ENCODE measurements around the gene CBFB. TPM values are rescaled to one million over a fixed set of nuclear protein-coding genes. Genes with fewer than 3 reads are reported as not detected.

Gene CBFB
- total and polyA plus RNA-seq, 9 of the 15 experiments (the other 6 are each of a cell fraction or from before 2014, with no cell fraction given): 22.0 to 112 (median 66.5) TPM

- BruUV-seq (replicated peaks): no TSS peak
- Histone ChIP-seq H3K4me3 (no peak overlapping the region), H3K27ac (ENCODE audit: extremely low read depth, low read depth, low read length) (no peak overlapping the region), H3K27me3 (ENCODE audit: control insufficient read depth in 2 of 2, insufficient read depth in 2 of 2, low read length in 2 of 2) (no peaks in the 10 kb centered on the region), H3K9me3 (replicated peaks; ENCODE audit: control insufficient read depth, insufficient read depth, low read depth, low read length) (no peaks in the 10 kb centered on the region), H3K9ac (ENCODE audit: insufficient read depth in 1 of 2, low read depth in 2 of 2, low read length in 2 of 2) (no peak overlapping the region), H3K9me1 (ENCODE audit: control insufficient read depth, insufficient read depth, low read length) (no peaks in the 10 kb centered on the region), H3K4me1 (replicated peaks in 1 of 2; ENCODE audit: control insufficient read depth in 2 of 2, insufficient read depth in 2 of 2, low read length in 2 of 2) (peaks cover 0 to 3% of the 10 kb centered on the region in 2 experiments; a peak in 1 of 5 replicates), H3K36me3 (ENCODE audit: control insufficient read depth, insufficient read depth, low read length) (peaks cover 19% of the 10 kb centered on the region; the same call in 2 of the 3 replicates), H4K20me1 (replicated peaks; ENCODE audit: control insufficient read depth, insufficient read depth, low read length) (no peaks in the 10 kb centered on the region), H3K4me2 (ENCODE audit: insufficient read depth, low read length) (no peak overlapping the region), H3K79me2 (ENCODE audit: control insufficient read depth, insufficient read depth, low read length) (no peaks in the 10 kb centered on the region), H2AFZ (ENCODE audit: low read depth, low read length) (no peak overlapping the region)
- intact Hi-C loops (cut with micrococcal nuclease) (no loop called here), in situ Hi-C loops (cut with MboI) (loop anchor here (5.0 kb wide), 1 partner anchor 75 kb away; no protein-coding TSS in a partner anchor)
- WGBS (ENCODE audit: insufficient coverage, low coverage, missing lambda C conversion rate): 97% methylated on average over 4 of the region's 4 CpGs
- ATAC-seq (no peak), FAIRE-seq (no peak), DNase-seq (ENCODE audit: extremely low read depth in 1 of 4, low spot score in 3 of 4) (no peak)
- ChIA-PET CTCF (ENCODE audit: low intra/inter-chr PET ratio) (no interaction called here), POLR2A (no interaction called here)
- TF ChIP-seq, protein P1, sequence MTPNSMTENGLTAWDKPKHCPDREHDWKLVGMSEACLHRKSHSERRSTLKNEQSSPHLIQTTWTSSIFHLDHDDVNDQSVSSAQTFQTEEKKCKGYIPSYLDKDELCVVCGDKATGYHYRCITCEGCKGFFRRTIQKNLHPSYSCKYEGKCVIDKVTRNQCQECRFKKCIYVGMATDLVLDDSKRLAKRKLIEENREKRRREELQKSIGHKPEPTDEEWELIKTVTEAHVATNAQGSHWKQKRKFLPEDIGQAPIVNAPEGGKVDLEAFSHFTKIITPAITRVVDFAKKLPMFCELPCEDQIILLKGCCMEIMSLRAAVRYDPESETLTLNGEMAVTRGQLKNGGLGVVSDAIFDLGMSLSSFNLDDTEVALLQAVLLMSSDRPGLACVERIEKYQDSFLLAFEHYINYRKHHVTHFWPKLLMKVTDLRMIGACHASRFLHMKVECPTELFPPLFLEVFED (CRISPR knock-in tag; conservative IDR thresholded peaks at IDR 0.05): no peak
- TF ChIP-seq, protein P2, sequence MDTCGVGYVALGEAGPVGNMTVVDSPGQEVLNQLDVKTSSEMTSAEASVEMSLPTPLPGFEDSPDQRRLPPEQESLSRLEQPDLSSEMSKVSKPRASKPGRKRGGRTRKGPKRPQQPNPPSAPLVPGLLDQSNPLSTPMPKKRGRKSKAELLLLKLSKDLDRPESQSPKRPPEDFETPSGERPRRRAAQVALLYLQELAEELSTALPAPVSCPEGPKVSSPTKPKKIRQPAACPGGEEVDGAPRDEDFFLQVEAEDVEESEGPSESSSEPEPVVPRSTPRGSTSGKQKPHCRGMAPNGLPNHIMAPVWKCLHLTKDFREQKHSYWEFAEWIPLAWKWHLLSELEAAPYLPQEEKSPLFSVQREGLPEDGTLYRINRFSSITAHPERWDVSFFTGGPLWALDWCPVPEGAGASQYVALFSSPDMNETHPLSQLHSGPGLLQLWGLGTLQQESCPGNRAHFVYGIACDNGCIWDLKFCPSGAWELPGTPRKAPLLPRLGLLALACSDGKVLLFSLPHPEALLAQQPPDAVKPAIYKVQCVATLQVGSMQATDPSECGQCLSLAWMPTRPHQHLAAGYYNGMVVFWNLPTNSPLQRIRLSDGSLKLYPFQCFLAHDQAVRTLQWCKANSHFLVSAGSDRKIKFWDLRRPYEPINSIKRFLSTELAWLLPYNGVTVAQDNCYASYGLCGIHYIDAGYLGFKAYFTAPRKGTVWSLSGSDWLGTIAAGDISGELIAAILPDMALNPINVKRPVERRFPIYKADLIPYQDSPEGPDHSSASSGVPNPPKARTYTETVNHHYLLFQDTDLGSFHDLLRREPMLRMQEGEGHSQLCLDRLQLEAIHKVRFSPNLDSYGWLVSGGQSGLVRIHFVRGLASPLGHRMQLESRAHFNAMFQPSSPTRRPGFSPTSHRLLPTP (IDR thresholded peaks at IDR 0.05; ENCODE audit: borderline replicate concordance, extremely low read depth, insufficient read length): no peak
- no peak for TF ChIP-seq C11orf30 (IDR thresholded peaks at IDR 0.05; ENCODE audit: low read depth)
- TF ChIP-seq SIN3B (IDR thresholded peaks at IDR 0.05; ENCODE audit: low read depth): no peak
- TF ChIP-seq NUFIP1 (IDR thresholded peaks at IDR 0.05; ENCODE audit: partially characterized antibody): no peak
- TF ChIP-seq TARDBP (IDR thresholded peaks at IDR 0.05): no peak
- no peak for TF ChIP-seq E2F6 (IDR thresholded peaks at IDR 0.05; ENCODE audit: borderline replicate concordance in 1 of 2, extremely low read depth in 1 of 2, insufficient read depth in 1 of 2, insufficient read length in 1 of 2, low read depth in 1 of 2, low read length in 1 of 2, poor library complexity in 1 of 2, severe bottlenecking in 1 of 2)
- TF ChIP-seq RBM25 (IDR thresholded peaks at IDR 0.05; ENCODE audit: low read depth, low read length, severe bottlenecking): no peak
- no peak for TF ChIP-seq ZNF133 (CRISPR knock-in tag; IDR thresholded peaks at IDR 0.05)
Measured at GRCh38 chr16:67091906-67092566, 63.1 kb downstream of the CBFB start.
